ENCODE measurements around the gene SHANK2.

The SHANK2 gene

GRCh38 chr11:71249301-71249700 lies 3.1 kb downstream of the SHANK2 start:
- H3K4me3 ChIP-seq (ENCODE audit: low read length), result no peak overlapping the region

GRCh38 chr11:71248656-71249055 lies 3.7 kb downstream of the SHANK2 start:
- DNase-seq (ENCODE audit: low read depth), result no peak
- TF ChIP-seq CTCF (conservative IDR thresholded peaks at IDR 0.05; ENCODE audit: low read depth, low read length), result no peak

More at GRCh38 chr11:71249301-71249700, 3.1 kb downstream of the SHANK2 start:
- TF ChIP-seq CTCF (conservative IDR thresholded peaks at IDR 0.05; ENCODE audit: low read depth, low read length), result no peak
- DNase-seq (ENCODE audit: low read depth), result no peak

GRCh38 chr11:71248251-71248570 lies 4.2 kb downstream of the SHANK2 start:
- TF ChIP-seq CTCF (conservative IDR thresholded peaks at IDR 0.05; ENCODE audit: low read depth, low read length), result no peak
- no peak for DNase-seq (ENCODE audit: low read depth)

More at GRCh38 chr11:71248656-71249055, 3.7 kb downstream of the SHANK2 start:
- no peak overlapping the region for H3K4me3 ChIP-seq (ENCODE audit: low read length)

GRCh38 chr11:71247551-71248250 lies 4.7 kb downstream of the SHANK2 start:
- TF ChIP-seq CTCF (conservative IDR thresholded peaks at IDR 0.05; ENCODE audit: low read depth, low read length), result no peak
- DNase-seq (ENCODE audit: low read depth), result no peak
- no peak overlapping the region for H3K4me3 ChIP-seq (ENCODE audit: low read length)

More at GRCh38 chr11:71248251-71248570, 4.2 kb downstream of the SHANK2 start:
- H3K4me3 ChIP-seq (ENCODE audit: low read length), result no peak overlapping the region

GRCh38 chr11:71246559-71246958 lies 5.8 kb downstream of the SHANK2 start:
- DNase-seq (ENCODE audit: low read depth), result no peak
- TF ChIP-seq CTCF (conservative IDR thresholded peaks at IDR 0.05; ENCODE audit: low read depth, low read length), result no peak
- H3K4me3 ChIP-seq (ENCODE audit: low read length), result no peak overlapping the region

- no peak for DNase-seq (ENCODE audit: low read depth)
- no peak overlapping the region for H3K4me3 ChIP-seq (ENCODE audit: low read length)
- no peak for TF ChIP-seq CTCF (conservative IDR thresholded peaks at IDR 0.05; ENCODE audit: low read depth, low read length)
Observed at GRCh38 chr11:71245601-71246391, 6.6 kb downstream of the SHANK2 start.
